ENCODE measurements around the gene ACAD10.
"Not testable (repeated sequence)": the region's sequence is repeated elsewhere in the genome, so short reads cannot be mapped to it uniquely, and the experiment has no call there.

The ACAD10 gene

GRCh38 chr12:111706145-111706544 is 20.3 kb downstream of the ACAD10 start:
- no peak for FAIRE-seq
- TF ChIP-seq, protein P1, sequence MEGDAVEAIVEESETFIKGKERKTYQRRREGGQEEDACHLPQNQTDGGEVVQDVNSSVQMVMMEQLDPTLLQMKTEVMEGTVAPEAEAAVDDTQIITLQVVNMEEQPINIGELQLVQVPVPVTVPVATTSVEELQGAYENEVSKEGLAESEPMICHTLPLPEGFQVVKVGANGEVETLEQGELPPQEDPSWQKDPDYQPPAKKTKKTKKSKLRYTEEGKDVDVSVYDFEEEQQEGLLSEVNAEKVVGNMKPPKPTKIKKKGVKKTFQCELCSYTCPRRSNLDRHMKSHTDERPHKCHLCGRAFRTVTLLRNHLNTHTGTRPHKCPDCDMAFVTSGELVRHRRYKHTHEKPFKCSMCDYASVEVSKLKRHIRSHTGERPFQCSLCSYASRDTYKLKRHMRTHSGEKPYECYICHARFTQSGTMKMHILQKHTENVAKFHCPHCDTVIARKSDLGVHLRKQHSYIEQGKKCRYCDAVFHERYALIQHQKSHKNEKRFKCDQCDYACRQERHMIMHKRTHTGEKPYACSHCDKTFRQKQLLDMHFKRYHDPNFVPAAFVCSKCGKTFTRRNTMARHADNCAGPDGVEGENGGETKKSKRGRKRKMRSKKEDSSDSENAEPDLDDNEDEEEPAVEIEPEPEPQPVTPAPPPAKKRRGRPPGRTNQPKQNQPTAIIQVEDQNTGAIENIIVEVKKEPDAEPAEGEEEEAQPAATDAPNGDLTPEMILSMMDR (IDR thresholded peaks at IDR 0.05; ENCODE audit: insufficient read depth, missing control alignments) = no peak

GRCh38 chr12:111715279-111715678 is 29.4 kb downstream of the ACAD10 start:
- FAIRE-seq (no peak), DNase-seq (ENCODE audit: insufficient read length, low spot score) (no peak)
- TF ChIP-seq, protein P1 (IDR thresholded peaks at IDR 0.05; ENCODE audit: insufficient read depth, missing control alignments) = no peak

More at GRCh38 chr12:111706145-111706544, 20.3 kb downstream of the ACAD10 start:
- DNase-seq (ENCODE audit: insufficient read length, low spot score) = no peak

DNA sequence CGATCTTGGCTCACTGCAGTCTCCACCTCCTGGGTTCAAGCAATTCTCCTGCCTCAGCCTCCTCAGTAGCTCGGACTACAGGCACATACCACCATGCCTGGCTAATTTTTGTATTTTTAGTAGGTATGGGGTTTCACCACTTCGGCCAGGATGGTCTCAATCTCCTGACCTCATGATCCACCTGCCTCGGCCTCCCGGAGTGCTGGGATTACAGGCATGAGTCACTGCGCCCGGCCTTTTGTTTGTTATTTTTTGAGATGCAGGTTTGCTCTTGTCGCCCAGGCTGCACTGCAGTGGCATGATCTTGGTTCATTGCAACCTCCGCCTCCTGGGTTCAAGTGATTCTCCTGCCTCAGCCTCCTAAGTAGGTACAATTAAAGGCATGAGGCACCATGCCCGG is 33.5 kb downstream of the ACAD10 start:
- not testable (repeated sequence) for FAIRE-seq; DNase-seq (ENCODE audit: insufficient read length, low spot score)

DNA sequence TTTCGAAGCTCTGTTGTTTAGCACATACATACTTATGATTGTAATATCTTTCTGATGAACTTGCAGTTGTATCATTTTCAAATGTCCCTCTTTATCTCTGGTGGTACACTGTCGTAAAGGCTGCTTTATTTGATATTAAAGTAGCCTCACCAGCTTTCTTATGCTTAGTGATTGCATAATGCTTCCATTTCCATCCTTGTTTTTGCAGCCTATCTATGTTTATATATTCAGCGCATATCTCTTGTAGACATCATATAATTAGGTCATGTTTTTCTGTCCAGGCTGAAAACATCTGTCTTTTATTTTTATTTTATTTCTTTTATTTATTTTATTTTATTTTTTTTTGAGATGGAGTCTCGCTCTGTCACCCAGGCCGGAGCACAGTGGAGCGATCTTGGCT is 34.6 kb downstream of the ACAD10 start:
- no peak for FAIRE-seq
- no peak for DNase-seq (ENCODE audit: insufficient read length, low spot score)

GRCh38 chr12:111723646-111724360 is 38.0 kb downstream of the ACAD10 start:
- not testable (repeated sequence) for FAIRE-seq; DNase-seq (ENCODE audit: insufficient read length, low spot score)

More for the DNA sequence above, 34.6 kb downstream of the ACAD10 start:
- TF ChIP-seq, protein P1 (IDR thresholded peaks at IDR 0.05; ENCODE audit: insufficient read depth, missing control alignments) = no peak

- TF ChIP-seq, protein P1 (IDR thresholded peaks at IDR 0.05; ENCODE audit: insufficient read depth, missing control alignments) = no peak
- DNase-seq (ENCODE audit: insufficient read length, low spot score) (no peak), FAIRE-seq (no peak)
These were observed 42.9 kb downstream of the ACAD10 start for GRCh38 chr12:111728795-111729194.

- no peak for DNase-seq (ENCODE audit: insufficient read length, low spot score)
- FAIRE-seq = no peak
- TF ChIP-seq, protein P1 (IDR thresholded peaks at IDR 0.05; ENCODE audit: insufficient read depth, missing control alignments) = no peak
These were observed 44.6 kb downstream of the ACAD10 start for GRCh38 chr12:111730420-111730819.

DNA sequence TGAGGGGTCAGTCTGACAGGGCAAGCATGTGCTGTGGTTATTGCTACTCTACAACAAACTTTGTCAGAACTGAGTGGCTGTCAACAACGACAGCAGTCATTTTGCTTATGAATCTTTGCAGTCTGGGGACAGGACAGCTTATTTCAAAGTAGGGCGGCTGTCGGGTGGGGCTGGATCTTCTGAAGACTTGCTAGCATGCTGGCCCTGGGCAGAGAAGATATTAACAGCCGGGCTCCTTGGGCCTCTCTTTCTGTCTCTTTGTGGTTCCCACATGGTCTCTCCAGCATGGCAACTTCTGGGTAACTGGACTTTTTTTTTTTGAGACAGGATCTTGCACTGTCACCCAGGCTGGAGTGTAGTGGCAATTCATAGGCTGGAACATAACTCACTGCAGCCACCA is 46.9 kb downstream of the ACAD10 start:
- no peak for FAIRE-seq
- TF ChIP-seq, protein P1 (IDR thresholded peaks at IDR 0.05; ENCODE audit: insufficient read depth, missing control alignments) = no peak
- DNase-seq (ENCODE audit: insufficient read length, low spot score) = no peak
